Right lobe of liver (tissue), 4 donors: Measurements from ENCODE around the gene LRP1.

Experiments used
- POLR2A ChIP-seq: fragments of 450-650 bp; IDR thresholded peaks from one replicate; pipeline ENCODE4 v1.6.1; 2017; ENCODE audit warnings: antibody characterized with exemption, mild to moderate bottlenecking
- TF ChIP-seq, protein P1 (sequence below), 4 donors: fragments of 200-600 bp in 3 of 4; fragments of 450-650 bp in 1 of 4; IDR thresholded peaks; one replicate each; pipeline versions ENCODE4 v1.5.1 to v1.8.0; 2016 to 2022; ENCODE audit warnings: antibody characterized with exemption in 4 of 4, mild to moderate bottlenecking in 2 of 4
- donor health status: DM: no; HTN: no; CAD: no.
- donor health status: DM: no; HTN: no; CAD: no.
- donor health status: DM: no; HTN: yes; CAD: no.

DNA sequence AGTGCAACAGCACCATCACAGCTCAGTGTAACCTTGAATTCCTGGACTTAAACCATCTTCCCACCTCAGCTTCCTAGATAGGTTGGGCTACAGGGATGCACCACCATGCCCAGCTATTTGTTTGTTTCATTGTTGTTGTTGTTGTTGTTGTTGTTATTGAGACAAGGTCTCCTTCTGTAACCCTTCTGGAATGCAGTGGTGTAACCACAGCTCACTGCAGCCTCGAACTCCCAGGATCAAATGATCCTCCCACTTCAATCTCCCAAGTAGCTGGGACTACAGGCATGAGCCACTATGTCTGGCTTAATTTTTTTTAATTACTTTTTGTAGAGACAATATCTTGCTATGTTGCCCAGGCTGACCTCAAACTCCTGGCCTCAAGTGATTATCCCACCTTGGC lies 48.5 kb upstream of the LRP1 start:
- TF ChIP-seq, protein P1, sequence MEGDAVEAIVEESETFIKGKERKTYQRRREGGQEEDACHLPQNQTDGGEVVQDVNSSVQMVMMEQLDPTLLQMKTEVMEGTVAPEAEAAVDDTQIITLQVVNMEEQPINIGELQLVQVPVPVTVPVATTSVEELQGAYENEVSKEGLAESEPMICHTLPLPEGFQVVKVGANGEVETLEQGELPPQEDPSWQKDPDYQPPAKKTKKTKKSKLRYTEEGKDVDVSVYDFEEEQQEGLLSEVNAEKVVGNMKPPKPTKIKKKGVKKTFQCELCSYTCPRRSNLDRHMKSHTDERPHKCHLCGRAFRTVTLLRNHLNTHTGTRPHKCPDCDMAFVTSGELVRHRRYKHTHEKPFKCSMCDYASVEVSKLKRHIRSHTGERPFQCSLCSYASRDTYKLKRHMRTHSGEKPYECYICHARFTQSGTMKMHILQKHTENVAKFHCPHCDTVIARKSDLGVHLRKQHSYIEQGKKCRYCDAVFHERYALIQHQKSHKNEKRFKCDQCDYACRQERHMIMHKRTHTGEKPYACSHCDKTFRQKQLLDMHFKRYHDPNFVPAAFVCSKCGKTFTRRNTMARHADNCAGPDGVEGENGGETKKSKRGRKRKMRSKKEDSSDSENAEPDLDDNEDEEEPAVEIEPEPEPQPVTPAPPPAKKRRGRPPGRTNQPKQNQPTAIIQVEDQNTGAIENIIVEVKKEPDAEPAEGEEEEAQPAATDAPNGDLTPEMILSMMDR (IDR thresholded peaks at IDR 0.05), result no peak
- TF ChIP-seq POLR2A, result no peak
